Measurements from ENCODE around the gene TULP1. TPM values are rescaled to one million over a fixed set of nuclear protein-coding genes. Genes with fewer than 3 reads are reported as not detected.

The TULP1 gene
- total and polyA plus RNA-seq, 2 of the 13 experiments (the other 11 are each of a cell fraction or from before 2014, with no cell fraction given): not detected

GRCh38 chr6:35522660-35523658 is 10.3 kb upstream of the TULP1 start (continued):
- TF ChIP-seq ZNF562 (CRISPR knock-in tag; IDR thresholded peaks at IDR 0.05; ENCODE audit: borderline replicate concordance) (no peak), E2F1 (CRISPR knock-in tag; IDR thresholded peaks at IDR 0.05) (no peak), CENPX (CRISPR knock-in tag; IDR thresholded peaks at IDR 0.05) (no peak), ETV6 (CRISPR knock-in tag; conservative IDR thresholded peaks at IDR 0.05) (no peak), KDM5A (IDR thresholded peaks at IDR 0.05; ENCODE audit: borderline replicate concordance, low read length) (no peak), GPBP1L1 (CRISPR knock-in tag; IDR thresholded peaks at IDR 0.05) (no peak), NCOA1 (CRISPR knock-in tag; IDR thresholded peaks at IDR 0.05) (no peak), NRL (CRISPR knock-in tag; IDR thresholded peaks at IDR 0.05; ENCODE audit: borderline replicate concordance) (no peak; the same call in 1 of the 2 replicates), XRCC5 (optimal IDR thresholded peaks at IDR 0.05; ENCODE audit: low read length) (peak; percentile 74), KDM1A (CRISPR knock-in tag; IDR thresholded peaks at IDR 0.05) (0 out of 2 replicates have a peak, but pooled peaks have one; percentile 7), HOXD1 (CRISPR knock-in tag; IDR thresholded peaks at IDR 0.05) (no peak), ATRX (CRISPR knock-in tag; IDR thresholded peaks at IDR 0.05; ENCODE audit: borderline replicate concordance) (no peak), ZNF552 (CRISPR knock-in tag; IDR thresholded peaks at IDR 0.05; ENCODE audit: borderline replicate concordance) (no peak), HMG20B (CRISPR knock-in tag; conservative IDR thresholded peaks at IDR 0.05) (no peak), HOXA7 (CRISPR knock-in tag; IDR thresholded peaks at IDR 0.05) (no peak), ZNF292 (CRISPR knock-in tag; IDR thresholded peaks at IDR 0.05; ENCODE audit: borderline replicate concordance, low read depth) (no peak), ZNF564 (CRISPR knock-in tag; IDR thresholded peaks at IDR 0.05) (no peak), ZNF557 (CRISPR knock-in tag; IDR thresholded peaks at IDR 0.05) (no peak), DDIT3 (CRISPR knock-in tag; IDR thresholded peaks at IDR 0.05) (no peak), ZNF460 (CRISPR knock-in tag; IDR thresholded peaks at IDR 0.05; ENCODE audit: borderline replicate concordance) (no peak), ETS1 (CRISPR knock-in tag; IDR thresholded peaks at IDR 0.05) (no peak), ZNF33A (CRISPR knock-in tag; IDR thresholded peaks at IDR 0.05; ENCODE audit: borderline replicate concordance) (no peak), ZMAT5 (CRISPR knock-in tag; IDR thresholded peaks at IDR 0.05; ENCODE audit: borderline replicate concordance, low read depth) (no peak), ZNF740 (CRISPR knock-in tag; IDR thresholded peaks at IDR 0.05) (0 out of 2 replicates have a peak, but pooled peaks have one; percentile 60), ZNF747 (CRISPR knock-in tag; IDR thresholded peaks at IDR 0.05; ENCODE audit: borderline replicate concordance) (0 out of 2 replicates have a peak, but pooled peaks have one; percentile 28)
